ENCODE results near the gene EPO. TPM values are rescaled to one million over a fixed set of nuclear protein-coding genes. Genes with fewer than 3 reads are reported as not detected.

The EPO gene
- total RNA-seq, 1 donor from 2014 or later = not detected

- Histone ChIP-seq H3K4me1 (peaks cover 22% of the 10 kb centered on the region), H3K4me3 (peak overlapping the region; percentile 90), H3K9me3 (no peaks in the 10 kb centered on the region), H3K36me3 (no peaks in the 10 kb centered on the region), H3K27ac (peak overlapping the region; percentile 96), H3K27me3 (ENCODE audit: low read depth) (no peaks in the 10 kb centered on the region)
- ATAC-seq (peak; percentile 86 to 90), DNase-seq (peak; percentile 87)
- TF ChIP-seq CTCF (IDR thresholded peaks at IDR 0.05) = peak; percentile 93
- intact Hi-C loops (cut with DNase I) = no loop called here
These were observed 14.9 kb upstream of the EPO start for GRCh38 chr7:100705320-100705752.

- Histone ChIP-seq H3K9me3 (no peaks in the 10 kb centered on the region), H3K4me3 (peak within 1 kb of the TSS; percentile 90), H3K4me1 (peaks cover 22% of the 10 kb centered on the region), H3K27ac (peak within 1 kb of the TSS; percentile 96), H3K36me3 (no peaks in the 10 kb centered on the region), H3K27me3 (ENCODE audit: low read depth) (no peaks in the 10 kb centered on the region)
- intact Hi-C loops (cut with DNase I) = no loop called here
- ATAC-seq (peak; percentile 98 to 99), DNase-seq (peak; percentile 99)
- TF ChIP-seq CTCF (IDR thresholded peaks at IDR 0.05) = no peak
These were observed 14.3 kb upstream of the EPO start, which contains the start of gene POP7 for GRCh38 chr7:100705753-100706671. Gene POP7, plus strand, starts transcription at chr7:100706121. Its CDS starts 710 bp downstream, at chr7:100706831.

- Histone ChIP-seq H3K4me1 (peaks cover 22% of the 10 kb centered on the region), H3K4me3 (peak overlapping the region; percentile 90), H3K36me3 (no peaks in the 10 kb centered on the region), H3K27ac (peak overlapping the region; percentile 96), H3K27me3 (ENCODE audit: low read depth) (no peaks in the 10 kb centered on the region), H3K9me3 (no peaks in the 10 kb centered on the region)
- intact Hi-C loops (cut with DNase I) = no loop called here
- DNase-seq = peak; percentile 56
- TF ChIP-seq CTCF (IDR thresholded peaks at IDR 0.05) = no peak
- ATAC-seq = no peak
These were observed 13.5 kb upstream of the EPO start for GRCh38 chr7:100706672-100707311.

GRCh38 chr7:100708395-100708794, 11.9 kb upstream of the EPO start:
- H3K4me3 ChIP-seq = no peak overlapping the region
- H3K9me3 ChIP-seq = no peaks in the 10 kb centered on the region
- TF ChIP-seq CTCF (IDR thresholded peaks at IDR 0.05) = no peak
- intact Hi-C loops (cut with DNase I) = no loop called here
- H3K27ac ChIP-seq = no peak overlapping the region
- peaks cover 22% of the 10 kb centered on the region for H3K4me1 ChIP-seq
- H3K27me3 ChIP-seq (ENCODE audit: low read depth) = no peaks in the 10 kb centered on the region
- DNase-seq (no peak), ATAC-seq (no peak)
- H3K36me3 ChIP-seq = no peaks in the 10 kb centered on the region

GRCh38 chr7:100710452-100710851, 9.8 kb upstream of the EPO start:
- H3K4me3 ChIP-seq = no peak overlapping the region
- no peak for TF ChIP-seq CTCF (IDR thresholded peaks at IDR 0.05)
- no peaks in the 10 kb centered on the region for H3K9me3 ChIP-seq
- intact Hi-C loops (cut with DNase I) = no loop called here
- H3K36me3 ChIP-seq = no peaks in the 10 kb centered on the region
- ATAC-seq = no peak
- H3K4me1 ChIP-seq = peaks cover 15% of the 10 kb centered on the region
- no peak for DNase-seq
- no peaks in the 10 kb centered on the region for H3K27me3 ChIP-seq (ENCODE audit: low read depth)
- no peak overlapping the region for H3K27ac ChIP-seq

Measured in lower lobe of right lung (tissue), 2 donors.